Measurements from ENCODE around the gene E2F1. TPM values are rescaled to one million over a fixed set of nuclear protein-coding genes. Genes with fewer than 3 reads are reported as not detected.
"Not testable (repeated sequence)": the region's sequence is repeated elsewhere in the genome, so short reads cannot be mapped to it uniquely, and the experiment has no call there.

The E2F1 gene
- total RNA-seq, 4 donors from 2014 or later, result 1.3 to 4.2 (median 1.8) TPM

GRCh38 chr20:33635341-33635740 is 50.8 kb downstream of the E2F1 start:
- Histone ChIP-seq H3K4me1 (no peaks in the 10 kb centered on the region), H3K27ac (no peak overlapping the region), H3K4me3 (no peak overlapping the region), H3K36me3 (peaks cover 0 to 81% (median 4%) of the 10 kb centered on the region in 3 donors), H3K9me3 (no peaks in the 10 kb centered on the region), H3K27me3 (peaks cover 0 to 2% of the 10 kb centered on the region in 2 donors)
- no peak for DNase-seq (ENCODE audit: low spot score in 2 of 2)
- WGBS, 2 donors, result 91 to 95% methylated on average over 3 of the region's 3 CpGs
- TF ChIP-seq EP300 (IDR thresholded peaks at IDR 0.05), result no peak
- no peak for TF ChIP-seq CTCF (IDR thresholded peaks at IDR 0.05)
- TF ChIP-seq POLR2A (IDR thresholded peaks at IDR 0.05), result no peak

- H3K9me3 ChIP-seq; H3K4me1 ChIP-seq; H3K27ac ChIP-seq; H3K4me3 ChIP-seq; H3K27me3 ChIP-seq; DNase-seq (ENCODE audit: low spot score in 2 of 2): not testable (repeated sequence)
- H3K36me3 ChIP-seq, result peaks cover 0 to 80% (median 6%) of the 10 kb centered on the region in 3 donors
- WGBS, 2 donors, result 88 to 92% methylated on average over 4 of the region's 4 CpGs
These were observed 54.3 kb downstream of the E2F1 start for GRCh38 chr20:33631910-33632309.

DNA sequence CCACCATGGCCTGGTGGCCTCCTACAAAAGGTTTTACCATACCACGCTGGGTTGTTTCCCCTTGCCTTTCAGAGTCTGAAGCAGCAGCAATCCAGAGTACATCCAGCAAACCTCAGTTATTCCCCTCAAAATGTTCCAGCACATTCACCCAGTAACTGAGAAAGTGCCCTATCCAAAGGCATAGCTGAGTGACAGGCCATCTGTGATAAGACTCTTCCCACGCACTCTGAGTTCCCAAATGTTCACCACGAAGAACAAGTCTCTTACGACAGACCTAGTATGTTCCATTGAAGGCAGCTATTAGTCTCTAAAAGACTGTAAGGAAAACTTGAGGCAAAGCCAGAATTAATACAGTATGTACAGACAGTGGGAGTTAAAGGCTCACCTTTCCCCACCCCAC is 55.7 kb downstream of the E2F1 start:
- TF ChIP-seq CTCF (IDR thresholded peaks at IDR 0.05), result no peak
- TF ChIP-seq POLR2A (IDR thresholded peaks at IDR 0.05), result no peak
- no peak for TF ChIP-seq EP300 (IDR thresholded peaks at IDR 0.05)
- H3K9me3 ChIP-seq, result no peaks in the 10 kb centered on the region
- peaks cover 0 to 80% (median 6%) of the 10 kb centered on the region in 3 donors for H3K36me3 ChIP-seq
- no peak overlapping the region for H3K27ac ChIP-seq
- H3K27me3 ChIP-seq, result no peaks in the 10 kb centered on the region
- WGBS, 2 donors, result 92 to 95% methylated on average over 4 of the region's 4 CpGs
- DNase-seq (ENCODE audit: low spot score in 2 of 2), result no peak
- H3K4me1 ChIP-seq, result no peaks in the 10 kb centered on the region
- H3K4me3 ChIP-seq, result no peak overlapping the region

GRCh38 chr20:33629979-33630378 is 56.2 kb downstream of the E2F1 start:
- Histone ChIP-seq H3K9me3 (no peaks in the 10 kb centered on the region), H3K4me1 (no peaks in the 10 kb centered on the region), H3K27me3 (no peaks in the 10 kb centered on the region), H3K36me3 (peaks cover 0 to 80% (median 9%) of the 10 kb centered on the region in 3 donors), H3K4me3 (no peak overlapping the region), H3K27ac (no peak overlapping the region)
- 86 to 92% methylated on average over 5 of the region's 5 CpGs for whole genome bisulfite sequencing, 2 donors
- DNase-seq (ENCODE audit: low spot score in 2 of 2), result no peak
- TF ChIP-seq POLR2A (IDR thresholded peaks at IDR 0.05), result no peak
- no peak for TF ChIP-seq EP300 (IDR thresholded peaks at IDR 0.05)
- TF ChIP-seq CTCF (IDR thresholded peaks at IDR 0.05), result no peak

DNA sequence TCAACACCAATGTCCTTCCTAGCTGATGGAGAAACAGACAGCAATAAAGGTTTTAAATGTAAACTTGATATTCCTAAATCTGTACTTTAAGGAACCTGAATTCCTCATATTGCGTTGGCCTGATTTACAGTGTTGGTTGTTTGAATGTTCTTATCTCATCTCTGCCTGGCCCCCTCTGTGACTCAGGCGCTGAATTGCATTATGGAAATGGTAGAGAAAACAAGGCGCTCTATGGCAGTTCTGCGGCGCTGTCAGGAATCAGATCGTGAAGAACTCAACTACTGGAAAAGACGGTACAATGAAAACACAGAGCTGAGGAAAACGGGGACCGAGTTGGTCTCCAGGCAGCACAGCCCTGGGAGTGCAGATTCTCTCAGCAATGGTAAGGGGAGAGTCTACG is 56.7 kb downstream of the E2F1 start:
- DNase-seq (ENCODE audit: low spot score in 2 of 2), result no peak
- TF ChIP-seq CTCF (IDR thresholded peaks at IDR 0.05) (no peak), EP300 (IDR thresholded peaks at IDR 0.05) (no peak), POLR2A (IDR thresholded peaks at IDR 0.05) (no peak)
- Histone ChIP-seq H3K36me3 (peaks cover 0 to 84% (median 13%) of the 10 kb centered on the region in 3 donors), H3K27me3 (no peaks in the 10 kb centered on the region), H3K9me3 (no peaks in the 10 kb centered on the region), H3K27ac (no peak overlapping the region), H3K4me1 (no peaks in the 10 kb centered on the region), H3K4me3 (no peak overlapping the region)
- WGBS, 2 donors, result 93% methylated on average over 10 of the region's 10 CpGs

All from tibial nerve (tissue), 4 donors.